Sigmoid colon (tissue), 4 donors: ENCODE results near the gene MAGEB2.

Experiments used
- CTCF ChIP-seq, 4 experiments: fragments of 450-650 bp in 3 of 4; fragments of 200-600 bp in 1 of 4; IDR thresholded peaks; one replicate each; pipeline ENCODE4 v1.5.1; 2016 to 2019; ENCODE audit warnings: antibody characterized with exemption in 4 of 4, mild to moderate bottlenecking in 3 of 4, moderate library complexity in 2 of 4
- POLR2A ChIP-seq, 2 donors: fragments of 450-650 bp; IDR thresholded peaks; one replicate each; pipeline ENCODE4 v1.6.1; 2016; ENCODE audit warnings: antibody characterized with exemption in 2 of 2, mild to moderate bottlenecking in 2 of 2, moderate library complexity in 2 of 2
- POLR2AphosphoS5 ChIP-seq, 4 donors: sonication (generic); formaldehyde crosslinking; IDR thresholded peaks; one replicate each; pipeline ENCODE4 v1.6.1; 2017; ENCODE audit warnings: antibody characterized with exemption in 4 of 4

- TF ChIP-seq CTCF (IDR thresholded peaks at IDR 0.05) (no peak), POLR2A (IDR thresholded peaks at IDR 0.05) (no peak), POLR2AphosphoS5 (IDR thresholded peaks at IDR 0.05) (no peak)
These were observed 44.5 kb upstream of the MAGEB2 start for GRCh38 chrX:30170900-30171299.
